ENCODE results near the gene KCNH8. TPM values are rescaled to one million over a fixed set of nuclear protein-coding genes. Genes with fewer than 3 reads are reported as not detected.

KCNH8 gene
- total RNA-seq, 2 donors from 2014 or later, result 0.46 to 3.4 TPM

DNA sequence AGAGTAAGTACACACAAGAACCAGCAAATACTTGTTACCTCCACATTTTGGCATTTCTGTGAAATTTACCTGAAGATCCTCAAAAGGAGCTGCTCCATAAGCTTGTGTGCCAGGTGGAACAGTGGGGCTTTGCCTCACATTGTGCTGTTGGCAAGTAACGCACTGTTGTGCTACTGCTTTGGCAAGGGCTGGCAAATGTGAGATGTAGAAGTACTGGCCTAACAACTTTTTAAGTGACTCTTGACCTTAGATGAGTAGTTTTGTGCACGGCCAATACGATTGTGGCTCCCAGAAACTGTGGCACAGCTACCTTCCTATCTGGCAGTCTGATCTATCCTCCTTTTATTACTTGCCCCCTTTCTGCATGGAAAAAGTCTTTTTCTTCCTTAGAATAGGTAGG is 337.0 kb downstream of the KCNH8 start:
- H3K4me1 ChIP-seq (replicated peaks), result no peaks in the 10 kb centered on the region
- no peaks in the 10 kb centered on the region for H3K36me3 ChIP-seq
- H3K27me3 ChIP-seq (replicated peaks; ENCODE audit: insufficient read depth), result no peaks in the 10 kb centered on the region
- 44% methylated on average over 3 of the region's 3 CpGs for WGBS
- H3K9me3 ChIP-seq, result no peaks in the 10 kb centered on the region
- intact Hi-C loops (cut with DNase I), result no loop called here
- no peak overlapping the region for H3K27ac ChIP-seq
- TF ChIP-seq POLR2A (IDR thresholded peaks at IDR 0.05) (no peak), POLR2AphosphoS5 (IDR thresholded peaks at IDR 0.05) (no peak), CTCF (IDR thresholded peaks at IDR 0.05) (no peak)
- H3K4me3 ChIP-seq, result no peak overlapping the region
- no peak for DNase-seq (ENCODE audit: low spot score)

DNA sequence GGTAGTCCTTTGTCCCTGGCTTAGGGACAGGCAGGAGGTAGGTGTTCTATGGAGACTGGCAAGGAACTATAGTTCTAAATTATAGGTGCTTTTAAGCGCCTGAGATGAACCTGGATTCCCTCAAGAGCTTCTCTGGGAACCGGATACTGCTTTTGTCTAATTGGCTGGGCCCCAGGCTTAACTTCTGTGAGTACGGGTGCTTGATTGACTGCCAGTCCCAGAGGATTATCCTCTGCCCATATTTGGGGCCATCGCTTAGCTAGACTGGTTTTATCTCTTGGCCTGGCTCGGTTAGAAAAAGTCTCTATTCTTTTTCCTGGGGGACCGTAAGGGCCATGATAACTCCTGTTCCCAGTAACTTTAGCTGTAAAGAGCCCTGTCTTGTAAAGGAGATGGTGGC is 339.1 kb downstream of the KCNH8 start:
- TF ChIP-seq CTCF (IDR thresholded peaks at IDR 0.05) (no peak), POLR2AphosphoS5 (IDR thresholded peaks at IDR 0.05) (no peak), POLR2A (IDR thresholded peaks at IDR 0.05) (no peak)
- Histone ChIP-seq H3K4me3 (no peak overlapping the region), H3K4me1 (replicated peaks) (no peaks in the 10 kb centered on the region), H3K9me3 (no peaks in the 10 kb centered on the region), H3K27ac (no peak overlapping the region), H3K27me3 (replicated peaks; ENCODE audit: insufficient read depth) (no peaks in the 10 kb centered on the region), H3K36me3 (no peaks in the 10 kb centered on the region)
- intact Hi-C loops (cut with DNase I), result no loop called here
- no peak for DNase-seq (ENCODE audit: low spot score)
- WGBS, result 85% methylated on average over 6 of the region's 6 CpGs

DNA sequence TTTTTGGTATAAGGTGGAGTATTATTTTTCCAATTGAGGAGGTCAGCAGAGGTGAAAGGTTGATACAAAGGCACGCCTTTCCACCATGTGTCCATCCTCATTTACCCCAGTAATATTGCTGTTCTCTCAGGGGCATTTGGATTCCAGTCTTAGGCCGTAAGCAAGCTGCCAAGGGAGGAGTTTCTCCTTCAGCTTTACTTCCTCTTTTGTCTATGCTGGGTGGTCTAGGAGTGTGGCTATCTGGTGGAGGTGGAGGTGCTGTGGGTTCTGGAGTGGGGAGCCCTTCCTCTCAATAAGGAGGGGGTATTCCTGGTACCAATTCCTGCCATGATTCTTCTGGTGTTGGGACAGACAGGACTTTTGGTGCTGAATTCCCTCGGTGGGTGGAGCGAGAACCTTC is 340.6 kb downstream of the KCNH8 start:
- DNase-seq (ENCODE audit: low spot score), result no peak
- WGBS, result 96% methylated on average over 4 of the region's 4 CpGs
- no peaks in the 10 kb centered on the region for H3K36me3 ChIP-seq

GRCh38 chr3:19489936-19490335 is 341.6 kb downstream of the KCNH8 start:
- H3K4me1 ChIP-seq (replicated peaks), result no peaks in the 10 kb centered on the region
- DNase-seq (ENCODE audit: low spot score), result no peak
- intact Hi-C loops (cut with DNase I), result no loop called here
- WGBS, result 90% methylated on average over 13 of the region's 13 CpGs
- TF ChIP-seq CTCF (IDR thresholded peaks at IDR 0.05) (no peak), POLR2AphosphoS5 (IDR thresholded peaks at IDR 0.05) (no peak), POLR2A (IDR thresholded peaks at IDR 0.05) (no peak)
- no peaks in the 10 kb centered on the region for H3K9me3 ChIP-seq
- no peak overlapping the region for H3K4me3 ChIP-seq
- no peaks in the 10 kb centered on the region for H3K36me3 ChIP-seq
- no peak overlapping the region for H3K27ac ChIP-seq
- H3K27me3 ChIP-seq (replicated peaks; ENCODE audit: insufficient read depth), result no peaks in the 10 kb centered on the region

More for the DNA sequence above, 340.6 kb downstream of the KCNH8 start:
- Histone ChIP-seq H3K4me3 (no peak overlapping the region), H3K27me3 (replicated peaks; ENCODE audit: insufficient read depth) (no peaks in the 10 kb centered on the region), H3K27ac (no peak overlapping the region), H3K9me3 (no peaks in the 10 kb centered on the region), H3K4me1 (replicated peaks) (no peaks in the 10 kb centered on the region)
- intact Hi-C loops (cut with DNase I), result no loop called here
- TF ChIP-seq CTCF (IDR thresholded peaks at IDR 0.05) (no peak), POLR2AphosphoS5 (IDR thresholded peaks at IDR 0.05) (no peak), POLR2A (IDR thresholded peaks at IDR 0.05) (no peak)

- intact Hi-C loops (cut with DNase I), result no loop called here
- H3K4me3 ChIP-seq, result no peak overlapping the region
- H3K36me3 ChIP-seq, result no peaks in the 10 kb centered on the region
- no peaks in the 10 kb centered on the region for H3K9me3 ChIP-seq
- TF ChIP-seq POLR2AphosphoS5 (IDR thresholded peaks at IDR 0.05), result no peak
- no peak for TF ChIP-seq CTCF (IDR thresholded peaks at IDR 0.05)
- no peak for TF ChIP-seq POLR2A (IDR thresholded peaks at IDR 0.05)
- H3K4me1 ChIP-seq (replicated peaks), result no peaks in the 10 kb centered on the region
- WGBS, result 76% methylated on average over 1 of the region's 1 CpG
- DNase-seq (ENCODE audit: low spot score), result no peak
- H3K27ac ChIP-seq, result no peak overlapping the region
- H3K27me3 ChIP-seq (replicated peaks; ENCODE audit: insufficient read depth), result no peaks in the 10 kb centered on the region
Measured at GRCh38 chr3:19506171-19506570, 357.9 kb downstream of the KCNH8 start.

Data from prostate gland (tissue), 2 donors.